HEK293T (cell line): ENCODE data around the gene GAK.

Source experiments
- FOXM1 ChIP-seq: fragments of 450-650 bp; IDR thresholded peaks from 2 replicates; pipeline ENCODE4 v1.6.1; 2017; ENCODE audit warnings: mild to moderate bottlenecking, borderline replicate concordance
- NFRKB ChIP-seq: fragments of 450-650 bp; IDR thresholded peaks from 2 replicates; pipeline ENCODE4 v1.6.1; 2016; ENCODE audit warnings: mild to moderate bottlenecking, moderate library complexity
- SP1 ChIP-seq: fragments of 450-650 bp; IDR thresholded peaks from 2 replicates; pipeline ENCODE4 v1.6.1; 2017

DNA sequence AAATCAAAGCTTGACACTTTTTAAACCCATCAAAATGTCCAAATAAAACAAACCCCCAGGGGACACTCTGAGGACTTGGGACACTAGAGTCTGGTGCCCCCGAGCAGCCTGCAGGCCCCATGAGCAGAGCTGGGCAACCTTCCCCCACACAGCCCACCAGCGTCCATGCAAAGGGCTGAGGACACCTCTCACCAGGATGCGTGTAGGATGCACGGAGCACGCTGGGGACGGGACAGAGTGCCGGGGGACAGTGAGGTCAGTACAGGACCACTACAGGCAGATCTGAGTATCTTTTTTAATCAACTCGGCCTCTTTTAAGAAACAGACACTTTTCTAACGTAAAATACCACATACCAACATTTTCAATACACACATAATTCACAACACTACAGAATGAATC lies 6.9 kb downstream of the GAK start:
- TF ChIP-seq SP1 (no peak), FOXM1 (no peak), NFRKB (no peak)
